Esophagus muscularis mucosa (tissue), 4 donors: Measurements from ENCODE around the gene AKTIP. TPM values are rescaled to one million over a fixed set of nuclear protein-coding genes. Genes with fewer than 3 reads are reported as not detected.

ENCODE experiments used
- DNase-seq: peaks from one replicate; pipeline ENCODE4 v3.0.0-alpha.2; 2017; ENCODE audit errors: extremely low spot score
- H3K27ac ChIP-seq, 4 donors: fragments of 200-600 bp; sonication (generic); replicated peaks in 1 of 4; 1 replicate in 3 of 4; 2 replicates in 1 of 4; pipeline ENCODE4 v1.5.1; 2016 to 2019; ENCODE audit warnings: mild to moderate bottlenecking in 1 of 4
- H3K27me3 ChIP-seq, 4 donors: fragments of 200-600 bp; sonication (generic); one replicate each; pipeline versions ENCODE4 v1.5.1 to v1.6.0; 2016 to 2019
- H3K36me3 ChIP-seq, 4 donors: fragments of 200-600 bp; sonication (generic); one replicate each; pipeline ENCODE4 v1.5.1; 2016 to 2019
- H3K4me1 ChIP-seq, 4 donors: fragments of 200-600 bp; sonication (generic); one replicate each; pipeline ENCODE4 v1.5.1; 2016 to 2019
- H3K4me3 ChIP-seq, 4 donors: fragments of 200-600 bp; sonication (generic); 1 replicate in 2 of 4; 2 replicates in 2 of 4; pipeline ENCODE4 v1.5.1; 2016 to 2019; ENCODE audit warnings: mild to moderate bottlenecking in 4 of 4, moderate library complexity in 1 of 4
- H3K9me3 ChIP-seq, 4 donors: fragments of 200-600 bp; sonication (generic); 1 replicate in 3 of 4; 2 replicates in 1 of 4; pipeline ENCODE4 v1.5.1; 2016 to 2019
- CTCF ChIP-seq, 3 experiments: fragments of 200-600 bp in 2 of 3; fragments of 450-650 bp in 1 of 3; sonication (generic) in 2 of 3; IDR thresholded peaks; one replicate each; pipeline ENCODE4 v1.5.1; 2017 to 2019; ENCODE audit warnings: antibody characterized with exemption in 3 of 3, mild to moderate bottlenecking in 2 of 3, moderate library complexity in 1 of 3
- EP300 ChIP-seq: sonication (generic); formaldehyde crosslinking; IDR thresholded peaks from one replicate; pipeline ENCODE4 v1.6.1; 2017; ENCODE audit warnings: antibody characterized with exemption
- POLR2A ChIP-seq: fragments of 450-650 bp; IDR thresholded peaks from one replicate; pipeline ENCODE4 v1.6.1; 2017; ENCODE audit warnings: antibody characterized with exemption, moderate library complexity, mild to moderate bottlenecking, low read depth
- POLR2AphosphoS5 ChIP-seq, 2 donors: sonication (generic); formaldehyde crosslinking; IDR thresholded peaks; one replicate each; pipeline ENCODE4 v1.6.1; 2017; ENCODE audit warnings: antibody characterized with exemption in 2 of 2
- WGBS: methylation state at CpG from one replicate; pipeline ENCODE4 v1.1.5; 2018; 5-methylcytosine and 5-hydroxymethylcytosine counted together
- intact Hi-C: fragments of 100-400 bp; cut with DNase I; formaldehyde crosslinking; loops from one replicate; pipeline ENCODE4 v1.15.1; 2023
- small RNA-seq, 3 donors: library from RNA; depleted of rRNA; stranded (forward); fragments of <200 nt; gene quantifications; one replicate each; pipeline ENCODE3, GENCODE V24; 2016
- total RNA-seq, 4 donors: library from RNA; depleted of rRNA; stranded (reverse); fragments of >200 nt; gene quantifications; one replicate each; pipeline versions ENCODE4 v1.1.0 to v1.2.1, GENCODE V29; 2016

Gene AKTIP
- total RNA-seq, 4 donors from 2014 or later, result 44.9 to 59.7 (median 53.9) TPM

DNA sequence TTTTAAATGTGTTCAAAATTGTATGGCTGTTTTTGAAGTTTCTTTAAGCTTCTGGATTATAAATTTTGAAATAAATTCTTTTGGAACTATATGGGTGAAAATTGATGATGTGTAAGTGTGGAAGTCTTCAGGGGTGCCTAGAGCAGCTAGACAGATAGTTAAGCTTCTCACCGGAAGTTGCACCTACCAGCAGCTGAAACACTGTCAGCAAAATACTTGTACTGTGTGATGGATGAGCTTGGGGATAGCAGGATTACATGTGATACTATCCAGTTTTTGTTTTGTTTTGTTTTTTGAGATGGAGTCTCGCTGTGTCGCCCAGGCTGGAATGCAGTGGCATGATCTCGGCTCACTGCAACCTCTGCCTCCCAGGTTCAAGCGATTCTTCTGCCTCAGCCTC, 49.1 kb downstream of the AKTIP start:
- H3K4me3 ChIP-seq, result no peak overlapping the region
- H3K36me3 ChIP-seq, result peaks cover 41 to 93% (median 72%) of the 10 kb centered on the region in 4 donors
- H3K27me3 ChIP-seq, result no peaks in the 10 kb centered on the region
- no peak overlapping the region for H3K27ac ChIP-seq
- H3K9me3 ChIP-seq, result no peaks in the 10 kb centered on the region
- WGBS, result 92% methylated on average over 5 of the region's 5 CpGs
- DNase-seq, result no peak
- TF ChIP-seq EP300 (no peak), POLR2A (no peak), POLR2AphosphoS5 (IDR thresholded peaks at IDR 0.05) (no peak), CTCF (IDR thresholded peaks at IDR 0.05) (no peak)
- intact Hi-C loops, result no loop called here
- H3K4me1 ChIP-seq, result no peaks in the 10 kb centered on the region

- Histone ChIP-seq H3K27me3 (no peaks in the 10 kb centered on the region), H3K4me3 (no peak overlapping the region), H3K9me3 (no peaks in the 10 kb centered on the region), H3K27ac (no peak overlapping the region), H3K4me1 (no peaks in the 10 kb centered on the region), H3K36me3 (peaks cover 24 to 91% (median 65%) of the 10 kb centered on the region in 4 donors)
- intact Hi-C loops, result no loop called here
- WGBS, result 94% methylated on average over 4 of the region's 4 CpGs
- no peak for DNase-seq
- TF ChIP-seq POLR2AphosphoS5 (IDR thresholded peaks at IDR 0.05) (no peak), EP300 (no peak), POLR2A (no peak), CTCF (IDR thresholded peaks at IDR 0.05) (no peak)
Measured at GRCh38 chr16:53449816-53450517, 53.0 kb downstream of the AKTIP start.

DNA sequence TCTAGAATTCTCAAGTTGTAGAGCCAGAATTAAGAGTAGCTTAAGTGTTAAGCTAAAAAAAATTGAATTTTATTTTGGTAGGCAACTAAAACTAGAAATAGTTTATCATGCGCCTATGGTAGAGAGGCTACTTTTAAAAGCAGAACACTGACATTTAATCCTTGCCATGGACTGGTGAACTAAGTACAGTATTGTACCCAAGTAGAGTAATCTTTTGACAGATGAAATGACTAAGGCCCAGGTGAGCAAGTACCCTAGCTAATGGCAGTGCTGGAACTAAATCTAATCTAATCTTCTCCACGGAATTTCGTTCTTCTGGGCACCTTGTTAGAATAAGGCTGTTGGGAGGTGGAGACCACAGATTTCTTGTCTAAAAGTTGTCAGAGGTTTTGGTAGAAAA, 56.9 kb downstream of the AKTIP start:
- DNase-seq, result no peak
- intact Hi-C loops, result no loop called here
- H3K4me3 ChIP-seq, result no peak overlapping the region
- WGBS, result 89% methylated on average over 3 of the region's 3 CpGs
- H3K27ac ChIP-seq, result no peak overlapping the region
- peaks cover 22 to 91% (median 59%) of the 10 kb centered on the region in 4 donors for H3K36me3 ChIP-seq
- H3K4me1 ChIP-seq, result no peaks in the 10 kb centered on the region
- H3K27me3 ChIP-seq, result no peaks in the 10 kb centered on the region
- H3K9me3 ChIP-seq, result no peaks in the 10 kb centered on the region
- no peak for TF ChIP-seq EP300
- TF ChIP-seq POLR2AphosphoS5 (IDR thresholded peaks at IDR 0.05), result no peak
- TF ChIP-seq CTCF (IDR thresholded peaks at IDR 0.05), result no peak
- no peak for TF ChIP-seq POLR2A

GRCh38 chr16:53445534-53445933, 57.5 kb downstream of the AKTIP start:
- H3K9me3 ChIP-seq, result no peaks in the 10 kb centered on the region
- TF ChIP-seq CTCF (IDR thresholded peaks at IDR 0.05), result no peak
- TF ChIP-seq POLR2AphosphoS5 (IDR thresholded peaks at IDR 0.05), result no peak
- TF ChIP-seq POLR2A, result no peak
- TF ChIP-seq EP300, result no peak
- H3K27me3 ChIP-seq, result no peaks in the 10 kb centered on the region
- intact Hi-C loops, result no loop called here
- H3K4me3 ChIP-seq, result no peak overlapping the region
- no peak for DNase-seq
- H3K36me3 ChIP-seq, result peaks cover 22 to 95% (median 61%) of the 10 kb centered on the region in 4 donors
- WGBS, result 97% methylated on average over 5 of the region's 5 CpGs
- H3K4me1 ChIP-seq, result no peaks in the 10 kb centered on the region
- H3K27ac ChIP-seq, result no peak overlapping the region

Small RNAs within 50 kb of the gene (small RNA-seq; reads per million reads assigned to genes)
- 0 reads per million in 3 donors for gene RNU6-1153P

Other genes starting within 250 kb of the AKTIP start
- 10 to 100 TPM; 72.8 to 90.3 (median 84.4) TPM for gene RBL2, start 68.7 kb downstream of the AKTIP start, total RNA-seq
- 1 to 10 TPM; 2.3 to 4.3 (median 4.0) TPM for gene RPGRIP1L, start 200.7 kb upstream of the AKTIP start, total RNA-seq
- 100 to 1,000 TPM; 101 to 121 (median 112) TPM for gene FTO, start 200.9 kb upstream of the AKTIP start, total RNA-seq